Measurements from ENCODE around the gene ZNF837. TPM values are rescaled to one million over a fixed set of nuclear protein-coding genes. Genes with fewer than 3 reads are reported as not detected.

The ZNF837 gene
- total RNA-seq, 2 experiments from 2014 or later, result 0.71 to 1.0 TPM

GRCh38 chr19:58326501-58326913, 54.3 kb downstream of the ZNF837 start:
- Mint-ChIP-seq H3K4me1 (ENCODE audit: low read depth) (peaks cover 4% of the 10 kb centered on the region), H3K27ac (no peak overlapping the region), H3K36me3 (ENCODE audit: low read depth) (peaks cover 6% of the 10 kb centered on the region), H3K4me3 (no peak overlapping the region), H3K9me3 (no peaks in the 10 kb centered on the region), H3K27me3 (no peaks in the 10 kb centered on the region)
- intact Hi-C loops (cut with DNase I, micrococcal nuclease), result loop anchor here (1.0 to 10.0 kb wide), 7 partner anchors 21 to 512 kb away; partner anchors contain the start of genes ERVK3-1 (in 1 of the 2), ZBTB45 (in 1 of the 2), ZNF446 (in 1 of the 2) and ZNF497 (in 1 of the 2)
- H3K4me1 ChIP-seq (ENCODE audit: insufficient read depth, low read length), result peaks cover 22% of the 10 kb centered on the region
- DNase-seq (no peak), ATAC-seq (ENCODE audit: poor library complexity) (peak; percentile 38)
- no peak for TF ChIP-seq CTCF (IDR thresholded peaks at IDR 0.05)
- CTCF ChIA-PET, result interaction anchor here (1.0 to 1.5 kb wide), 2 partner anchors 188 to 193 kb away, joined by 4 to 5 read pairs; partner anchors contain the start of gene ZBTB45
- H3K27ac ChIP-seq (ENCODE audit: low read depth in 1 of 2, low read length in 2 of 2), result peak overlapping the region; percentile 65
- peak overlapping the region; percentile 86 for H3K4me3 ChIP-seq (ENCODE audit: low read length)
- POLR2A ChIA-PET, result interaction anchor here (0.7 to 1.6 kb wide), 11 partner anchors 10 to 599 kb away, joined by 3 to 16 read pairs (median 3); partner anchors contain the start of genes ERVK3-1, RPS5, ZNF132 and ZNF274
- H3K36me3 ChIP-seq (ENCODE audit: insufficient read depth, low read length), result no peaks in the 10 kb centered on the region
- no peaks in the 10 kb centered on the region for H3K27me3 ChIP-seq (ENCODE audit: control insufficient read depth in 1 of 2, insufficient read depth in 2 of 2, low read length in 2 of 2)
- no peaks in the 10 kb centered on the region for H3K9me3 ChIP-seq (ENCODE audit: control insufficient read depth in 1 of 2, insufficient read depth in 1 of 2, low read length in 2 of 2)

GRCh38 chr19:58325311-58326022, 55.4 kb downstream of the ZNF837 start:
- Mint-ChIP-seq H3K4me3 (no peak overlapping the region), H3K4me1 (ENCODE audit: low read depth) (no peaks in the 10 kb centered on the region), H3K27me3 (no peaks in the 10 kb centered on the region), H3K27ac (no peak overlapping the region), H3K9me3 (no peaks in the 10 kb centered on the region), H3K36me3 (ENCODE audit: low read depth) (peaks cover 6% of the 10 kb centered on the region)
- ATAC-seq (ENCODE audit: poor library complexity) (no peak), DNase-seq (no peak)
- no peak overlapping the region for H3K27ac ChIP-seq (ENCODE audit: low read depth in 1 of 2, low read length in 2 of 2)
- H3K36me3 ChIP-seq (ENCODE audit: insufficient read depth, low read length), result no peaks in the 10 kb centered on the region
- CTCF ChIA-PET, result interaction anchor here (1.5 kb wide), 1 partner anchor 189 kb away, joined by 5 read pairs; no protein-coding TSS in a partner anchor
- H3K27me3 ChIP-seq (ENCODE audit: control insufficient read depth in 1 of 2, insufficient read depth in 2 of 2, low read length in 2 of 2), result no peaks in the 10 kb centered on the region
- H3K9me3 ChIP-seq (ENCODE audit: control insufficient read depth in 1 of 2, insufficient read depth in 1 of 2, low read length in 2 of 2), result no peaks in the 10 kb centered on the region
- POLR2A ChIA-PET, result interaction anchor here (0.6 to 1.6 kb wide), 4 partner anchors 38 to 598 kb away, joined by 3 to 16 read pairs (median 6); partner anchors contain the start of genes ZNF274, ZNF497 and ZNF671
- TF ChIP-seq CTCF (IDR thresholded peaks at IDR 0.05), result no peak
- intact Hi-C loops (cut with DNase I, micrococcal nuclease), result loop anchor here (1.0 to 10.0 kb wide), 7 partner anchors 20 to 511 kb away; partner anchors contain the start of genes ERVK3-1 (in 1 of the 2), ZBTB45 (in 1 of the 2), ZNF446 (in 1 of the 2) and ZNF497 (in 1 of the 2)
- peaks cover 22% of the 10 kb centered on the region for H3K4me1 ChIP-seq (ENCODE audit: insufficient read depth, low read length)
- no peak overlapping the region for H3K4me3 ChIP-seq (ENCODE audit: low read length)

- intact Hi-C loops (cut with DNase I, micrococcal nuclease), result no loop called here
- CTCF ChIA-PET, result no interaction called here
- Histone ChIP-seq H3K27me3 (ENCODE audit: control insufficient read depth in 1 of 2, insufficient read depth in 2 of 2, low read length in 2 of 2) (no peaks in the 10 kb centered on the region), H3K36me3 (ENCODE audit: insufficient read depth, low read length) (peaks cover 17% of the 10 kb centered on the region), H3K27ac (ENCODE audit: low read depth in 1 of 2, low read length in 2 of 2) (no peak overlapping the region), H3K4me3 (ENCODE audit: low read length) (no peak overlapping the region), H3K4me1 (ENCODE audit: insufficient read depth, low read length) (no peaks in the 10 kb centered on the region), H3K9me3 (ENCODE audit: control insufficient read depth in 1 of 2, insufficient read depth in 1 of 2, low read length in 2 of 2) (peaks cover 0 to 10% of the 10 kb centered on the region in 2 experiments)
- no peak for TF ChIP-seq CTCF (IDR thresholded peaks at IDR 0.05)
- Mint-ChIP-seq H3K9me3 (no peaks in the 10 kb centered on the region), H3K4me3 (no peak overlapping the region), H3K36me3 (ENCODE audit: low read depth) (peaks cover 29% of the 10 kb centered on the region), H3K27me3 (no peaks in the 10 kb centered on the region), H3K27ac (no peak overlapping the region), H3K4me1 (ENCODE audit: low read depth) (no peaks in the 10 kb centered on the region)
- POLR2A ChIA-PET, result no interaction called here
- ATAC-seq (ENCODE audit: poor library complexity) (no peak), DNase-seq (no peak)
Measured at GRCh38 chr19:58319241-58319640, 61.6 kb downstream of the ZNF837 start.

Data from CD4-positive, alpha-beta T cell (primary cell).